ENCODE results near the gene LEP.

DNA sequence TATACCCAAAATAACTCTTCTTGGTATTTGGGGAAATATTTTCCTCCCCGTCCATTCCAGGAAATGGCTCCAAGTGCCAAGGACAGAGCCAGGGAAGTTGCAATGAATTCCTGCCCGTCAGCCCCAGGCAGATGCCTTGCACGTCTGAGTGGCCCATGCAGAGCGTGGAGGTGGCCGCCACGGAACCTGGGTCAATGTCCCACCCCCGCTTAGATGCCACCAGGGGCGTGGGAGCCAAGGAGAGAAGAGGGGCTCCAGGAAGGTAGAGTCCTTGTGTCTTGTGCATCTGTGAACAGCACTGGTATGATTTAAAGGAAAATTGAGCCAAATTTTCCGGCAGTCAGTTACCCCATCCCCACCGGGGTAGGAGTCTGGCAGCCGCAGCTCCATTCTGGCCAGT, 1.6 kb downstream of the LEP start:
- no peak for TF ChIP-seq YY1 (IDR thresholded peaks at IDR 0.05; ENCODE audit: low read depth)
- no peak for TF ChIP-seq CREB1 (IDR thresholded peaks at IDR 0.05; ENCODE audit: low read depth)
- TF ChIP-seq TAF1 (IDR thresholded peaks at IDR 0.05; ENCODE audit: low read depth), result no peak
- TF ChIP-seq RAD21 (IDR thresholded peaks at IDR 0.05; ENCODE audit: low read depth), result no peak
- TF ChIP-seq, protein P1, sequence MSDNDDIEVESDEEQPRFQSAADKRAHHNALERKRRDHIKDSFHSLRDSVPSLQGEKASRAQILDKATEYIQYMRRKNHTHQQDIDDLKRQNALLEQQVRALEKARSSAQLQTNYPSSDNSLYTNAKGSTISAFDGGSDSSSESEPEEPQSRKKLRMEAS (IDR thresholded peaks at IDR 0.05), result no peak
- TF ChIP-seq CEBPB (IDR thresholded peaks at IDR 0.05), result no peak
- TF ChIP-seq EP300 (IDR thresholded peaks at IDR 0.05; ENCODE audit: borderline replicate concordance), result no peak
- TF ChIP-seq, protein P2, sequence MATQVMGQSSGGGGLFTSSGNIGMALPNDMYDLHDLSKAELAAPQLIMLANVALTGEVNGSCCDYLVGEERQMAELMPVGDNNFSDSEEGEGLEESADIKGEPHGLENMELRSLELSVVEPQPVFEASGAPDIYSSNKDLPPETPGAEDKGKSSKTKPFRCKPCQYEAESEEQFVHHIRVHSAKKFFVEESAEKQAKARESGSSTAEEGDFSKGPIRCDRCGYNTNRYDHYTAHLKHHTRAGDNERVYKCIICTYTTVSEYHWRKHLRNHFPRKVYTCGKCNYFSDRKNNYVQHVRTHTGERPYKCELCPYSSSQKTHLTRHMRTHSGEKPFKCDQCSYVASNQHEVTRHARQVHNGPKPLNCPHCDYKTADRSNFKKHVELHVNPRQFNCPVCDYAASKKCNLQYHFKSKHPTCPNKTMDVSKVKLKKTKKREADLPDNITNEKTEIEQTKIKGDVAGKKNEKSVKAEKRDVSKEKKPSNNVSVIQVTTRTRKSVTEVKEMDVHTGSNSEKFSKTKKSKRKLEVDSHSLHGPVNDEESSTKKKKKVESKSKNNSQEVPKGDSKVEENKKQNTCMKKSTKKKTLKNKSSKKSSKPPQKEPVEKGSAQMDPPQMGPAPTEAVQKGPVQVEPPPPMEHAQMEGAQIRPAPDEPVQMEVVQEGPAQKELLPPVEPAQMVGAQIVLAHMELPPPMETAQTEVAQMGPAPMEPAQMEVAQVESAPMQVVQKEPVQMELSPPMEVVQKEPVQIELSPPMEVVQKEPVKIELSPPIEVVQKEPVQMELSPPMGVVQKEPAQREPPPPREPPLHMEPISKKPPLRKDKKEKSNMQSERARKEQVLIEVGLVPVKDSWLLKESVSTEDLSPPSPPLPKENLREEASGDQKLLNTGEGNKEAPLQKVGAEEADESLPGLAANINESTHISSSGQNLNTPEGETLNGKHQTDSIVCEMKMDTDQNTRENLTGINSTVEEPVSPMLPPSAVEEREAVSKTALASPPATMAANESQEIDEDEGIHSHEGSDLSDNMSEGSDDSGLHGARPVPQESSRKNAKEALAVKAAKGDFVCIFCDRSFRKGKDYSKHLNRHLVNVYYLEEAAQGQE (IDR thresholded peaks at IDR 0.05; ENCODE audit: low read depth), result no peak
- no peak for TF ChIP-seq TEAD4 (IDR thresholded peaks at IDR 0.05)
- no peak for TF ChIP-seq FOXM1 (IDR thresholded peaks at IDR 0.05; ENCODE audit: borderline replicate concordance, low read depth)
- no peak for TF ChIP-seq EGR1 (IDR thresholded peaks at IDR 0.05)
- no peak for TF ChIP-seq TCF12 (IDR thresholded peaks at IDR 0.05; ENCODE audit: low read depth)

Data from Ishikawa (cell line).